Heart left ventricle (tissue), 13 donors: ENCODE data around the gene PLSCR2.

Experiments used
- POLR2A ChIP-seq, 2 donors: fragments of 450-650 bp; IDR thresholded peaks; one replicate each; pipeline ENCODE4 v1.6.1; 2017; ENCODE audit warnings: antibody characterized with exemption in 2 of 2, mild to moderate bottlenecking in 2 of 2, moderate library complexity in 2 of 2
- TF ChIP-seq, protein P1 (sequence below), 12 donors: fragments of 200-600 bp; sonication (generic) in 4 of 12; IDR thresholded peaks; one replicate each; pipeline versions ENCODE4 v1.5.0 to v1.8.0; 2018 to 2022; ENCODE audit warnings: antibody characterized with exemption in 12 of 12, mild to moderate bottlenecking in 5 of 12
- donor health status: ischemic (EF 13 %, LVEDD 7.1; RV severe dilation, severe dysfunction).
- donor health status: DM: no; HTN: yes; CAD: no.
- donor health status: DM: no; HTN: no; CAD: no.
- donor health status: ischemic (EF 25% LVEDD 6.9; RV normal size, moderate dysfunction).
- donor health status: ischemic (EF 25% LVEDD 5.7; RV mildly dilated, moderate dysfunction).
- donor health status: ischemic (EF 35%, LVEDD 5.7; RV mildly dilated, moderate dysfunction).
- donor health status: nonischemic (EF 11% LVEDD 7.7; RV severe dilation, severe dysfunction).
- donor health status: DM: yes; HTN: yes; CAD: no.
- donor health status: PGD.
- donor health status: ischemic (EF 29% LVEDD 5.4; RV normal size, mild dysfunction).
- donor health status: nonischemic (EF 23%, LVEDD 6.1; RV moderate dilation, normal function).

DNA sequence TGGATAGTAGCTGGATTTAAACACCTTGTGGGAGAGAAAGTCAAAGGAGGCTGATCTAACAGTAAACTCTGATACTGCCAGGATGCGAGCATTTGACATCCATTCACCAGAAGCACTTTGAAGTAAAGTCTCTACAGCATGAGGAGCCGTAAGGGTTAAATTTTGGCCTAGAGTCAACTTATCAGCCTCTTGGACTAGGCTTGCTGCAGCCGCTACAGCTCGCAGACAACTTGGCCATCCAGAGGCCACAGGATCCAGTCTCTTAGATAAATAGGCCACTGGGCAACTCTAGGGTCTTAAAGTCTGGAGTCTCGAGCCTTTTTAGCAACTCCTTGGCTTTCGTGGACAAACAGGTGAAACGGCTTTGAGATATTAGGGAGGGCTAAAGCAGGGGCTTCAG, 61.4 kb downstream of the PLSCR2 start:
- TF ChIP-seq POLR2A (IDR thresholded peaks at IDR 0.05) = no peak
- TF ChIP-seq, protein P1, sequence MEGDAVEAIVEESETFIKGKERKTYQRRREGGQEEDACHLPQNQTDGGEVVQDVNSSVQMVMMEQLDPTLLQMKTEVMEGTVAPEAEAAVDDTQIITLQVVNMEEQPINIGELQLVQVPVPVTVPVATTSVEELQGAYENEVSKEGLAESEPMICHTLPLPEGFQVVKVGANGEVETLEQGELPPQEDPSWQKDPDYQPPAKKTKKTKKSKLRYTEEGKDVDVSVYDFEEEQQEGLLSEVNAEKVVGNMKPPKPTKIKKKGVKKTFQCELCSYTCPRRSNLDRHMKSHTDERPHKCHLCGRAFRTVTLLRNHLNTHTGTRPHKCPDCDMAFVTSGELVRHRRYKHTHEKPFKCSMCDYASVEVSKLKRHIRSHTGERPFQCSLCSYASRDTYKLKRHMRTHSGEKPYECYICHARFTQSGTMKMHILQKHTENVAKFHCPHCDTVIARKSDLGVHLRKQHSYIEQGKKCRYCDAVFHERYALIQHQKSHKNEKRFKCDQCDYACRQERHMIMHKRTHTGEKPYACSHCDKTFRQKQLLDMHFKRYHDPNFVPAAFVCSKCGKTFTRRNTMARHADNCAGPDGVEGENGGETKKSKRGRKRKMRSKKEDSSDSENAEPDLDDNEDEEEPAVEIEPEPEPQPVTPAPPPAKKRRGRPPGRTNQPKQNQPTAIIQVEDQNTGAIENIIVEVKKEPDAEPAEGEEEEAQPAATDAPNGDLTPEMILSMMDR (IDR thresholded peaks at IDR 0.05) = no peak
